PC-3 (cell line): ENCODE measurements around the gene RCAN2. TPM values are rescaled to one million over a fixed set of nuclear protein-coding genes. Genes with fewer than 3 reads are reported as not detected.

Experiments used
- ATAC-seq: fragments of 200-7000 bp; cut with Tn5 transposase; 2 replicates; pipeline ENCODE4 v1.9.1; 2020; ENCODE audit warnings: mild to moderate bottlenecking, moderate library complexity
- BruUV-seq: library from RNA; stranded (reverse); fragments of 400-500 nt; replicated peaks from 2 replicates; lab custom pipeline; 2021; lab: Mats Ljungman, UMichigan
- CTCF ChIA-PET: fragments of 300-600 bp; sonication (Branson Sonifier 250); formaldehyde crosslinking; loops from one replicate; lab custom pipeline; 2022; ENCODE audit warnings: antibody characterized with exemption; lab: Charles Lee
- POLR2A ChIA-PET: fragments of 300-600 bp; sonication (Branson Sonifier 250); formaldehyde crosslinking; loops from one replicate; lab custom pipeline; 2022; ENCODE audit warnings: antibody characterized with exemption; ENCODE audit not compliant: unreplicated experiment; lab: Charles Lee
- DNase-seq: peaks from one replicate; pipeline ENCODE4 v3.0.0-alpha.2; 2015
- H2AFZ ChIP-seq: fragments of 300-600 bp; sonication (generic); 2 replicates; pipeline ENCODE4 v1.6.0; 2016; ENCODE audit warnings: antibody characterized with exemption, low read length
- H3F3A ChIP-seq: fragments of 300-600 bp; sonication (generic); one replicate; pipeline ENCODE4 v1.6.0; 2017; ENCODE audit warnings: antibody characterized with exemption, low read length, control low read depth, mild to moderate bottlenecking; ENCODE audit not compliant: unreplicated experiment
- H3K27ac ChIP-seq: fragments of 300-600 bp; sonication (generic); 2 replicates; pipeline ENCODE4 v1.5.1; 2016; ENCODE audit warnings: mild to moderate bottlenecking, low read length
- H3K27me3 ChIP-seq: fragments of 300-600 bp; sonication (generic); 2 replicates; pipeline ENCODE4 v1.6.1; 2016; ENCODE audit warnings: low read length, mixed read lengths
- H3K36me3 ChIP-seq: fragments of 300-600 bp; sonication (generic); 2 replicates; pipeline ENCODE4 v1.6.1; 2016; ENCODE audit warnings: low read depth, mixed run types, low read length, mixed read lengths
- H3K4me1 ChIP-seq: fragments of 300-600 bp; sonication (generic); 2 replicates; pipeline ENCODE4 v1.5.1; 2016; ENCODE audit warnings: low read length; ENCODE audit not compliant: insufficient read depth
- H3K4me2 ChIP-seq: fragments of 300-600 bp; sonication (generic); 2 replicates; pipeline ENCODE4 v1.6.0; 2016; ENCODE audit warnings: low read length
- H3K4me3 ChIP-seq: fragments of 300-600 bp; sonication (generic); 2 replicates; pipeline ENCODE4 v1.5.1; 2016; ENCODE audit warnings: mild to moderate bottlenecking, low read length, mixed read lengths
- H3K79me2 ChIP-seq: fragments of 300-600 bp; sonication (generic); 2 replicates; pipeline ENCODE4 v1.6.1; 2017; ENCODE audit warnings: low read length, mixed read lengths
- H3K9ac ChIP-seq: fragments of 300-600 bp; sonication (generic); 2 replicates; pipeline ENCODE4 v1.6.0; 2016; ENCODE audit warnings: mild to moderate bottlenecking, low read length
- H3K9me2 ChIP-seq: fragments of 300-600 bp; sonication (generic); replicated peaks from 2 replicates; pipeline ENCODE4 v1.6.1; 2016; ENCODE audit warnings: mixed run types, low read length, mixed read lengths
- H3K9me3 ChIP-seq: fragments of 300-600 bp; sonication (generic); 2 replicates; pipeline ENCODE4 v1.6.1; 2016; ENCODE audit warnings: low read length, mixed read lengths
- H4K20me1 ChIP-seq: fragments of 300-600 bp; sonication (generic); 2 replicates; pipeline ENCODE4 v1.6.1; 2016; ENCODE audit warnings: low read length, mixed read lengths
- CTCF ChIP-seq: fragments of 300-600 bp; sonication (generic); conservative IDR thresholded peaks from 2 replicates; pipeline ENCODE4 v1.5.1; 2017; ENCODE audit warnings: antibody characterized with exemption, low read depth, mild to moderate bottlenecking, low read length
- EZH2 ChIP-seq: fragments of 300-600 bp; sonication (generic); IDR thresholded peaks from one replicate; pipeline ENCODE4 v1.6.1; 2017; ENCODE audit warnings: antibody characterized with exemption, mild to moderate bottlenecking, low read length; ENCODE audit not compliant: unreplicated experiment
- EZH2phosphoT487 ChIP-seq: fragments of 300-600 bp; sonication (generic); IDR thresholded peaks from 2 replicates; pipeline ENCODE4 v1.6.1; 2018; ENCODE audit warnings: mild to moderate bottlenecking, antibody characterized with exemption, low read length, borderline replicate concordance
- intact Hi-C: fragments of 100-400 bp; cut with micrococcal nuclease; formaldehyde crosslinking; loops from 2 replicates; pipeline ENCODE4 v1.9.0; 2023
- total RNA-seq: library from RNA; depleted of rRNA; stranded (reverse); fragments of >200 nt; gene quantifications from 2 replicates; pipeline ENCODE4 v1.2.3, GENCODE V29; 2014

The RCAN2 gene
- total RNA-seq, 1 experiment from 2014 or later, result not detected

GRCh38 chr6:46452312-46452917 is 38.8 kb downstream of the RCAN2 start:
- Histone ChIP-seq H2AFZ (no peak overlapping the region), H3K9me2 (no peaks in the 10 kb centered on the region), H3K9me3 (no peaks in the 10 kb centered on the region), H3K27me3 (peaks cover 19% of the 10 kb centered on the region), H3K36me3 (no peaks in the 10 kb centered on the region), H3K4me1 (no peaks in the 10 kb centered on the region), H3K79me2 (no peaks in the 10 kb centered on the region), H3K4me2 (no peak overlapping the region), H3K9ac (no peak overlapping the region), H4K20me1 (no peaks in the 10 kb centered on the region), H3K4me3 (no peak overlapping the region), H3K27ac (no peak overlapping the region), H3F3A (no peaks in the 10 kb centered on the region)
- no peak for ATAC-seq
- no peak for TF ChIP-seq EZH2
- TF ChIP-seq CTCF, result no peak
- no peak for TF ChIP-seq EZH2phosphoT487
- POLR2A ChIA-PET, result no interaction called here
- no peak for DNase-seq
- CTCF ChIA-PET, result interaction anchor here (0.6 kb wide), 1 partner anchor 25 kb away, joined by 3 read pairs; no protein-coding TSS in a partner anchor
- intact Hi-C loops, result no loop called here
- no TSS peak for BruUV-seq

- H3K27me3 ChIP-seq, result peaks cover 9% of the 10 kb centered on the region
- no peak overlapping the region for H3K4me2 ChIP-seq
- H3K9me2 ChIP-seq, result no peaks in the 10 kb centered on the region
- no peaks in the 10 kb centered on the region for H4K20me1 ChIP-seq
- H3K79me2 ChIP-seq, result no peaks in the 10 kb centered on the region
- H3K27ac ChIP-seq, result no peak overlapping the region
- H3K4me1 ChIP-seq, result no peaks in the 10 kb centered on the region
- TF ChIP-seq EZH2phosphoT487 (no peak), EZH2 (no peak), CTCF (no peak)
- H3K9me3 ChIP-seq, result no peaks in the 10 kb centered on the region
- H2AFZ ChIP-seq, result no peak overlapping the region
- H3K9ac ChIP-seq, result no peak overlapping the region
- BruUV-seq, result no TSS peak
- H3K4me3 ChIP-seq, result no peak overlapping the region
- intact Hi-C loops, result no loop called here
- ChIA-PET POLR2A (no interaction called here), CTCF (no interaction called here)
- no peaks in the 10 kb centered on the region for H3F3A ChIP-seq
- ATAC-seq (no peak), DNase-seq (no peak)
- no peaks in the 10 kb centered on the region for H3K36me3 ChIP-seq
Measured at GRCh38 chr6:46451343-46451742, 39.9 kb downstream of the RCAN2 start.

- Histone ChIP-seq H3K9me2 (no peaks in the 10 kb centered on the region), H3K4me3 (no peak overlapping the region), H2AFZ (no peak overlapping the region), H3K9ac (no peak overlapping the region), H3K4me2 (no peak overlapping the region), H3K27me3 (peaks cover 4% of the 10 kb centered on the region; the same call in 1 of the 2 replicates), H3K27ac (no peak overlapping the region), H3K4me1 (no peaks in the 10 kb centered on the region), H4K20me1 (no peaks in the 10 kb centered on the region), H3K9me3 (no peaks in the 10 kb centered on the region), H3F3A (no peaks in the 10 kb centered on the region), H3K79me2 (no peaks in the 10 kb centered on the region), H3K36me3 (no peaks in the 10 kb centered on the region)
- DNase-seq, result no peak
- BruUV-seq, result no TSS peak
- no peak for TF ChIP-seq EZH2phosphoT487
- no peak for TF ChIP-seq CTCF
- no peak for TF ChIP-seq EZH2
- CTCF ChIA-PET, result no interaction called here
- POLR2A ChIA-PET, result no interaction called here
- intact Hi-C loops, result no loop called here
- ATAC-seq, result no peak
Measured at GRCh38 chr6:46444772-46445454, 46.3 kb downstream of the RCAN2 start.
